HS-5 (cell line): Measurements from ENCODE around the gene GRID2IP.
A peak's percentile ranks its signal among the peaks of the same experiment; 100 is the strongest.

Source experiments
- DNase-seq: peaks from one replicate; pipeline ENCODE4 v3.0.0-alpha.2; 2012; ENCODE audit warnings: low read depth

Gene GRID2IP

DNA sequence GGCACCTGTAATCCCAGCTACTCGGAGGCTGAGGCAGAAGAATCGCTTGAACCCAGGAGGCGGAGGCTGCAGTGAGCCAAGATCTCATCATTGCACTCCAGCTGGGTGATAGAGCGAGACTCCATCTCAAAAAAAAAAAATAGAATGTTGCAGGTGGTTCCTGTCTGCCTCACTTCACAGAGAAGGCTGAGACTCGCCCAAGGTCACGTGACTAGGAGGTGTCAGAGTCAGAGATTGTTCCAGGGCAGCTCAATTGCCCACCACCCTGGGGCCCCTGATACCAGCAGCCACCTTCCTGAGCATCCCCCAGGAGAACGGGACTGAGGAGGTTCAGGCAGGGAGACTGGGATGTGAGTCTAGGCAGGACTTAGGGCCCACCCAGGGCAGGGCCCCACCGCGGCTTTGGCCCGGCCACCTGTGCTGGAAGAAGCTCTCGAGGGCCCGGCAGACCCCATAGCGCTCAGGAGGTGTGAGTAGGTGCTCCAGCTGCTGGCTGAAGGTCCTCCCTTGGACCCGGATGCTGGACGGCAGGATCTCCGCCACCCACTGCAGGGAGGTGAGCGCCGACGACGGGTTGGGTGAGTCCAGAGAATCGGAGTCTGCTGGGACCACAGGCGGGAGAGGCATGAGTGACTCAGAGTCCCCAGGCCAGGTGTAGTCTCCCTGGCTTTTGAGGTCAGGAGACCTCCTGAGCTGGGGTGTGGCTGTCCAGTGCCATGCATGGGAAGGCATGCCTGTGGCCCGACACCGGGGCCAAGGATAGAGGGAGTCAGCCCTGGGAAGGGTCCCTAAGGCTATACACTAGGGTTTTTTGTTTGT is 30.9 kb downstream of the GRID2IP start:
- DNase-seq, result no peak

DNA sequence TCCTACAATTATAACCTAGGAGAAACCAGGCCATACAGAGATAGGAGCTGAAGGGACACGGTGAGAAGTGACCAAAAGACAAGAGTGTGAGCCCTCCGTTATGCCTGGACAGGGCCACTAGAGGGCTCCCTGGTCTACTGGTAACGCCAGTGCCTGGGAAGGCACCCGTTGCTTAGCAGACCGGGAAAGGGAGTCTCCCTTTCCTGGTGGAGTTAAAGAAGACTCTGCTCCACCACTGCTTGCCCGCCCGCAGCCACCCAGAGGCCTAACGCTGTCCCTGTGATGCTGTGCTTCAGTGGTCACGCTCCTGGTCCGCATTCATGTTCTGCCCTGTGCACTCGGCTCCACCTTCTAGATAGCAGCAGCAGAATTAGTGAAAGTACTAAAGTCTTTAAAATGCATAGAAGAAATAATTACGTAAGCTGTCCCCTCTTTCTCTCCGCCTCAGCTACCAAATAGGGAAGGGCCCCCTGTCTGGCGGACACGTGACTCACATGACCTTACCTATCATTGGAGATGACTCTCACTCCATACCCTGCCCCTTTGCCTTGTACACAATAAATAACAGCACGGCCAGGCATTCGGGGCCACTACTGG is 34.8 kb downstream of the GRID2IP start:
- peak; percentile 60 for DNase-seq

DNA sequence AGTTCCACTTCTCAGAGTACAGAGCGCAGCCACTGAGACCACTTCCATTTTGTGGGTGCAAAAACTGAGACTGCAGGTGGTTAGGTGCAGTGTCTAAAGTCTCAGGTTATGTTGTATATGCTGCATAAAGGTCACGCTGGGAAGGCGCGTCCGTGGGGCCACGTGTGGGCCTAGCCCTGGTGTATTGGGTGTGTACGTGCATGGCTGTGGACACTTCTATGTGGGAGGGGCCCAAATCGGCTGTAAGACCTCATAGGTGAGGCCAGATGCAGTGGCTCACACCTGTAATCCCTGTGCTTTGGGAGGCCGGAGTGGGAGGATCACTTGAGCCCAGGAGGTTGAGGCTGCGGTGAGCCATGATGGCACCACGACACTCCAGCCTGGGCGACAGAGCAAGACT is 37.7 kb downstream of the GRID2IP start:
- no peak for DNase-seq

DNA sequence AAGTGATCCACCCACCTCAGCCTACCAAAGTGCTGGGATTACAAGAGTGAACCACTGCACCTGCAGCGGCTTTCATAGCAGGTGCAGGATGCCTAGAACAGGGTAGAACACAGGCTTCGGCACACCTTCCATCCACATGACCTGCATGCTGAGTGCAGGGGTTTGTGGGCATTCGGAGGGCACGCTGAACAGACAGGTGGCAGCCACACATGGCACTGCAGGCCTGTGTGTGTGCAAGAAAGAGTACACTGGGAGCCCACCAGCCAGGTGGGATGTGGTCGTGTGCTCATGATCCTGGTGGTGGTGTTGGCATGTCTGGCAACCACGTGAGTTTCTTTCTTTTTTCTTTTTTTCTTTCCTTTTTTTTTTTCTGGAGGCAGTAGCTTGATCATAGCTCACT is 38.4 kb downstream of the GRID2IP start:
- no peak for DNase-seq

DNA sequence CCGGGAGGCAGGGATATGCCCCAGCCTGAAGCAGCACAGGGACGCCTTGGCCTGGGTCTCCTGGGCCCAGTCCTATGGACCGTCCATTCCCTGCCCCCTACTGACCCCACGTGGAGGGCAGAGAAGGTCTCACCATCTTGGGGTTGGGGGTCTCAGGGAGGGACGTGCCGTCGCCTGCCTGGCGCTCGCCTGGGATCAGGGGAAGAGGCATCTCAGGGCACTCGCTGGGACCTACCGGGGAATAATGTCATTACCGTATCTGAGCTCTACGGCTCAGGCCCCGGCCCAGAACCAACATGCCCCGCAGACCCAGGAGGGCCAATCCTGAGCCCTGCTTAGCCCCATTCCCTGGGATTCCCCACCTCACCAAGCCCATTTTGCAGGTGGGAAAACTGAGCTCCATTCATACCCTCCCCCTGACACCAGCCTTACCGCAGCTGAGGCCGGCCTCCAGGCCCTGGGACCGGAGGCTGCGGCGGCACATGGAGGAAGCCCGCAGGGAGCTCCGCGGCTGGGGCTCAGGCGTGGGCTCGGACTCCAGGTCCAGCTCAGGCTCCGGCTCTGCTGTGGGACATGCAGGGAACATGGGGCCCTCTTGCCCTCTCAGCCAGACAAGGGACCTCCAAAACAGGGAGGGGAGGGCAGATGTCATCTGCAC is 40.7 kb downstream of the GRID2IP start:
- no peak for DNase-seq

DNA sequence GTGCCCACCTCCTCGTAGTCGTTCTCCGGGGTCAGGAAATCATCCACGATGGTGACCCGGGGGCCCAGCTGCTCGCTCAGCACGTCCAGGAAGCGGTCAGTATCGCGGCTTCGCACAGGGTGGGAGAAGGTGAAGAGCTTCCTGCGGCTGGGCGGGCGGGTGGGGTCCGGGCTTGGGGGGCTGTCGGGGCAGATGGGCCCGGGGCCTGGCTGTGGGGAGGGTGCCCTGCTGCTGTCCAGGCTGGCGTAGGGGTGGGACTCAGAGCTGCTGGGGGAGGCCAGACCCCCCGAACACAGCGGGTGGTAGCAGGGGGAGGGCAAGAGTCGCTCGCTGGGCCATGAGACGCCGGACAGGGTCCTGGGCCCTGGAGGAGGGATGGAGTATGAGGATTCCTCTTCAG is 42.3 kb downstream of the GRID2IP start:
- no peak for DNase-seq

DNA sequence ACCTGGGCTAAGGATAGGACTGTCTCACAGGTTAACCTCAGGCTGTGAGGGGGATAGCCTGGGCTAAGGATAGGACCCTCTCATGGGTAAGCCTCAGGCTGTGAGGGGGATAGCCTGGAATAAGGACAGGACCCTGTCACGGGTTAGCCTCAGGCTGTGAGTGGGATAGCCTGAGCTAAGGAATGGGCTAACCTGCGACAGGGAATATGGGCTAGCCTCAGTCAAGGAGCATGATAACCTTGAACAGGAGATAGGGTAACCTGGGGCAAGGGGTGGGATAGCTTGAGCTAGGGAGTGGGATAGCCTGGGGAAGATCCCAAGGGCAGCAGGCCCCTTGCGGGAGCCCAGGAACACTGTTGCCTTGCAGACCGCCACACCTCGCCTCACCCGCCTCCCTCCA is 42.7 kb downstream of the GRID2IP start:
- no peak for DNase-seq

DNA sequence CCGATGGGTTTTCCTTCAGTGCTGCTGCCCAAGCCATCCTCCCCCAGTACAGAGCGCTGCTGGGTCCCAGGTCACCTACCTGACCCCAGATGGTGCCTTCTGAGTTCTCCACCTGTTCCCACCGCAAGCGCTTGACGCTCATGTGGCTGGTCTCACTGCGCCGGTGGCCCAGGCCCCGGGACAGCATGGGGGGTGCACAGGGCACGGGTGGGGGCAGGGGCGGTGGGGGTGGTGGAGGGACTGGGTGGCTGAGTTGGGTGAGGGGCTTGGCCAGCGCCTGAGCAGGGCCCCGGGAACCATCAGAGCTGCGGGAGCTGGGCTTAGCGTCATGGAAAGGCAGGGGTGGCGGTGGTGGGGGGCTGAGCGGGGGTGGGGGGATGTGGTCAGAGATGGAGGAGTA is 43.4 kb downstream of the GRID2IP start:
- DNase-seq, result no peak

DNA sequence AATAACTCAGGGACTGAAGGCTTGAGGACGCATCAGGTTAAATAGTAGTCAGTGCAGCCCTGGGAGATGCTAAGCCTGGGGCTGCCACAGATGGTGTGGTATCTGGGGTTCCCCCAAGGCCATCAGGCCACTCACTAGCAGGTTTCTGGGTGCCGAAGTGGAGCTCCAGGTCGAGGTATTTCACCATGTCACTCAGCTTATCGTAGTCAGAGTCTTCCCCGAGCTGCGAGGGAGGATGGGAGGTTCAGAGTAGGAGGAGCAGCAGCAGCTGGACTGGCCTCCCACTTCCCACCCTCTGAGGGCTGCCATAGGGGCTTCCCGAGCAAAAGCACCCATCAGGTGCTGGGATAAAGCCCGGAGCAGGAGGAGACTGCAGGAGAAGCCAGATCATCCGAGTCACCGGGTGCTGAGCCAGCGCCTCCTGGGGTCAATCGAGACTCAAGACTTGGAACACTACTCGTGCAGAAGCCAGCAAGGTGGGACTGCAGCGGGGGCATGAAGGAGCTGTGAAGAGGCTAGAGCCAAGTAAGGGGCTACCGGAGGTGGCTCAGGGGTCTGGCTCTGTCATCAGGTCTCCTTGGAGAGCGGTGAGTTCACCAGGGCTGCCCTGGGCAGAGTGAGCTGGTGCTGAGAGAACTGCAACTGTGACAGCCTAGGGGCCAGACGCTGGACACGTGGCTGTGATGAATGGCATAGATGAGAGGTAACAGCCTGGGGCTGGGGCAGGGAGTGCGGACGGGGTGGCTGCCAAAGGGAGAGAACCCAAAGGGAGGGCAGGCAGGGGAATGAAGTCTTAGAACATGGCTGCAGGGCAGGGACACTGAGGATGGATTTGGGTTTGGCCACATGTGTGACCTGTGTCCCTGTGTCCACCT is 45.3 kb downstream of the GRID2IP start:
- no peak for DNase-seq

DNA sequence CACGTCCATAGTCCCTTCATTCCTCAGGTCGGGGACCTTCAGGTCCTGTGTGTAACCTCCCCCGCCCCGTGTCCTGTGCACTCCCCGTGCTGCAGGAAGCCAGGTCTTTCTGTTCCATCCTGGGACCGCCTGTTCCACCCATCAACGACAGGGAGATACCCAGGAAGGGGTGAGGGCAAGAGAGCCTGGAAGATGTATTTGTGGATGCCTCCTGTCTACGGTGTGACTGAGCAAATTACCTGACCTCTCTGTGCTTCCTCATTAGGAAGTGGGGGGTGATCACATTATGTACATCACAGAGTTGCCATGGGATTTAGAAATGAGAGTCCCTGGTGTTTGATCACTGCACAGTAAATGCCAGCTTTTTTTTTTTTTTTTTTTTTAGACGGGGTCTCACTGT is 46.3 kb downstream of the GRID2IP start:
- no peak for DNase-seq

DNA sequence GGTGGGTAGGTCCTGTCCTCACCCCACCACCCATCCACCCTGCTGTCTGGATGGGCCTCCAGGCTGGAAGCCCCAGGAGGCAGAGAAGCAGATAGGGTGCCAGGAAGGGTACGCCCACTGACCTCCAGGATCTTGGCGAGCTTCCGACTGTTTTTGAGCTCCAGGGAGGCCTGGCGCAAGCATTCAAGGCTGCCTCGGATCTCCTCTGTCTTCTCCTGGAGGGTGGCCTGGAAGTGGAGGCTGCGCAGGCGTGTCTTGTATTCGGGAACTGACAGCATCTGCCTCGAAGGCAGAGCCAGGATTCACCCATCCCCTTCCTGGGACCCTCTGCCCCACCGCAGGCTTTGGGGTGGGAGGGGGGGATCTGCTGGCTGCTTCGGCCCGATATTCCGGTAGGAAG is 48.4 kb downstream of the GRID2IP start:
- DNase-seq, result no peak

DNA sequence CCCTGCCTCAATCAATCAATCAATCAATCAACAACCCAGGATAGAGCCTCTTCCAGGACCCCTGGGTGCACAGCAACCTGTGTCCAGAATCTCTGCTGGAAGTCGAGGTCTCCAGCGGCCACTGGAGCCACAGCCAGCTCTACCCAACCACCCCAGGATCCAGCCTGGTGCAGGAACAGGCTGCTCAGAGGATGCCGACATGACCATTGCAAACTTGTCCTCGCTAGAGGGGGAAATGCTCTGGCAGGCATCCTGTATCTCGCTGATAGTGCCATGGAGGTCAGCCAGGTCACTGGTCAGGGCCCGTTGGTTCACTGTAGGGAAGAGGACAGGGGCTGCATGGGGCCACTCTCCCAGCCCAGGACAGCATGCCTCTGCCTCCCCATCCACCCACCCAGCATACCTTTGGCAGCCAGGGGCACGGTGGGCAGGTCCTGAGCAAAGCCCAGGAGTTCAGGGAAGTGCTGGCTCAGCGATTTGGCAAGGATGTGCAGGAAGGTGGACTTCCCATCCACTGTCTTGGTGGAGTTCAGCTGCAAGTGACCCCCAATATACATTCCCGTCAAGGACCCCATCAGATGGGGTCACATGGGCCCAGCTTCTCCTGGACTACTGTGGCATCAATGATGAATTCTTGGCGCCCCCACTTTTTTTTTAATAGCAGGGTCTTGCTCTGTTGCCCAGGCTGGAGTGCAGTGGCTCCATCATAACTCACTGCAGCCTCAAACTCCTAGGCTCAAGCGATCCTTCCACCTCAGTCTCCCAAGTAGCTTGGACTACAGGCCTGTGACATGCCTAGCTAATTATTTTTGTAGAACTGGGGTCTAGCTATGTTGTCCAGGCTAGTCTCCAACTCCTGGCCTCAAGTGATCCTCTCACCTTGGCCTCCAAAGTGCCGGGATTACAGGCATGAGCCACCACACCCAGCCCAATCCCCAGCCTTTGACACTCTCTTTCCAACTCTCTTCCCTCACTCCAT is 49.4 kb downstream of the GRID2IP start:
- no peak for DNase-seq

DNA sequence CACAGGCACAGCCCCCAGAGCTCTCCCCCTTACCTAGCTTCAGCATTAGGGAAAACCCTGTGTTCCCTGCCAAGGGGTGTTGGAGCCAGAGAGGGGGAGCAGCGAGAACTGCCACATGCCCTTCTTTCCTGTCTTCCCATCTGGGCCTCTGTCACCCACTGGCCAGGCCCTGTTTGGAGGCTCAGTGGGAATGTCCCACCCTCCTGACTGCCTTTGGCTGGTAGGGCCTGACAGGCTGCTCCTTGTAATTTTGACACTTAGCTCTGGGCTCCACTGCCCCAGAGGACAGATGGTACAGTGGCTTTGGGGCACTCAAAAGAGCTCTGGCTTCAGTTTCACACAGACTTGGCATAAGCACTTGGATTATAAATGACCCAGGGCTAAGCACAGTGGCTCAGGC is 50.6 kb downstream of the GRID2IP start:
- no peak for DNase-seq

DNA sequence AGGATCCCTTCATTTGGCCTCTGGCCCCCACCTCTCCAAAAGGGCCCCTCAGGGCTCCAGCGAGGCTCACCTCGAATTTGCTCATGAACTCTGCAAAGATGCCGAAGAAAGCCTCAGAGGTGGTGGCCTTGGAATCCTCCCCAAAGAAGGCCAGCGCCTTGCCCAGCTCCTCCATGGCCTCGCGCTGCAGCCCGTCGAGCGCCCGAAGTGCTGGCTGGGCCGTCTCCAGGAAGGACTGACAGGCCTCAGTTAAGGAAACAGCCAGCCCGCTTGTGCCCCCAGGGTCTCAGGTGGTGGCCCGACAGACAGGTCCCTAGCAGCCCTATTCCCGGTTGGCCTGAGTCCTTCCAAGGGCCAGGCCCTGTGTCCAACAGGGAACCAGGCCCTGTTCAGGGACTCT is 53.3 kb downstream of the GRID2IP start:
- DNase-seq, result no peak

DNA sequence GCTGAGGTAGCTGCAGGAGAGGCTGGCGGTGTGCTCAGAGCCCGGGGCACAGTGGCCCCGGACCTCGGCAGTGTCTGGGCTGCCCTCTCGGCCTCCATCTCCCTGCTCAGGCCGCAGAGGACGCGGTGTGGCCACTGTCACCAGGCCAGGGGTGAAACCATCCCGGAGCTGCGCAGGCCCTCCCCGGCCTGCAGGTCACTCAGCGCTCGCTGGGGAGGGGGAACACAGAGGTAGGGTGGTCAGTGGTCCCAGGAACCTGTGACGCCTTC is 53.7 kb downstream of the GRID2IP start:
- DNase-seq, result no peak

DNA sequence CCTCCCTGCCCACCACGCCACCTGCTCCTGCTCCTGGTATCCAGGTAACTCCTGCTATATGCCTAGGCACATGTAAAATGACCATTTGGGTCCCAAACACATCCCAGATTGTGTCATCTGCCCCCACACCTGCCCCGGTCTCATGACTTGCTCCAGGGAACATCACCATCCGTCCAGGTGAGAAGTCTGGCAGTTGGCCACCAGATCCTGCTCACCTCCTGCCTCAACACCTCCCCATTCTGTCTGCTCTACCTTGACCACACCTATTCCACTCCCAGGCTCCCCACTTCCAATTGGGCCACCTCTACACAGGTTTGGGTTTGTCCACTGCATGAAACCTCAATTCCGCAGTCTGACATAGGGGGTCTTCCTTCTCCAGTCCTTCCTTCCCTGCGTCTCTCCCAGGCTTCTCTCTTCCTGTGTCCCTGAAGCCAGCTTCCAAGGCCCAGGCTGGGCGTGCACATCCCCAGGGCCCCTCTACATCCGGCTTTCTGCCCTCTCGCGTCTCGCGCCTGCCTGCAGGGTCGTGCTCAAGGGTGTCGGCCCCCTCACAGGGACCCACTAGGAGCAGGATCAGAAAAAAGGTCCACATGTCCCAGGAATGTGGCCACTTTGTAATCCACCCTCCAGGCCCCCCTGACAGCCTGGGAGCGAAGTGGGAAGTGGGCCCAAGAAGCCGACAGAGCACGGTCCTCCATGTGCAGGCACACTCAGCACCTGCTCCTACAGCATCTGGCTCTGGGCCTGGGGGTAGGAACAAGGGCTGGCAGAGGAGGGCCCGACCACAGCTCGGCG is 54.2 kb downstream of the GRID2IP start:
- no peak for DNase-seq

DNA sequence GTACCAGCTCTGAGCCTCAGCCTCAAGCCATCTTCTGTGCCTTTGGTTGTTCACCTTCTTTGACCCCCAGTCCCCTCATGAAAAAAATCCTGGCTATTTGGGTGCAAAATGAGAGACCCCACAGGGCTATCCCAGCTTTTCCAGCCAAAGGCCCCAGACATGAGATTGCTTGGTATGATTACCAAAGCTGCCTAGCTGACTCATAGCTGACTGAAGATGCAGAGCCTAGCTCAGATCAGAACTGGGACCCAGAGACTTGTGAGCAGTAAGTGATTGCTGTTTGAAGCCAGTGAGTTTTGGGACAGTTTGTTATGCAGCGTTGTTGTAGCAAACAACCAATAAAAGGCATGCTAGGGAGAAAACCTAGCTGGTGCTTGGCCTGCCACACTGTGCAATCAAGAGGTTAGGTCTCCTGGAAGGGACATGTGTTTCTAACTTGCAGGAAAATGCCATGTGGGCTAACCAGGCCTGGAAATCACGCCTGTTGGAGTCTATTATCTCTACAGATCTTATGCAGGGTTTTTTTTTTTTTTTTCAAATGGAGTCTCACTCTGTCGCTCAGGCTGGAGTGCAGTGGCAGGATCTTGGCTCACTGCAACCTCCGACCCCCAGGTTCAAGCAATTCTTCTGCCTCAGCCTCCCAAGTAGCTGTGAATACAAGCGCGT is 55.5 kb downstream of the GRID2IP start:
- no peak for DNase-seq

DNA sequence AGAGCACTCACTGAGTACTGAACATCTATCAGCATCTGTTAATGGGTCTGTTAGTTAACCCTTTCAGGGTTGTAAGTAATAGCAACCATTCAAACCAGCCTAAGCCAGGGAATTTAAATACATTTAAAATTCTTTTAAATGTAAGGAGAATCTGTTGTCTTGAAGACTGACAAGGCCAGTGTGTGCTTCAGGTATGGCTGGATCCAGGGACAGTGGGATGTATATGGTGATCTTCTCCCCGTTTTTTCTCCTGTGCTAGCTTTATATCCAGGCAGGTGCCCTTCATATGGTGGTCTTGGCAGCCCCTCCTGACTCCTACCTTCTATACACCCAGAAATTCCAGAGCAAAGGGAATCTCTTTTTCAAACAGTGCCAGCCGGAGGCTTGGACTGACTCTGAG is 56.9 kb downstream of the GRID2IP start:
- no peak for DNase-seq

DNA sequence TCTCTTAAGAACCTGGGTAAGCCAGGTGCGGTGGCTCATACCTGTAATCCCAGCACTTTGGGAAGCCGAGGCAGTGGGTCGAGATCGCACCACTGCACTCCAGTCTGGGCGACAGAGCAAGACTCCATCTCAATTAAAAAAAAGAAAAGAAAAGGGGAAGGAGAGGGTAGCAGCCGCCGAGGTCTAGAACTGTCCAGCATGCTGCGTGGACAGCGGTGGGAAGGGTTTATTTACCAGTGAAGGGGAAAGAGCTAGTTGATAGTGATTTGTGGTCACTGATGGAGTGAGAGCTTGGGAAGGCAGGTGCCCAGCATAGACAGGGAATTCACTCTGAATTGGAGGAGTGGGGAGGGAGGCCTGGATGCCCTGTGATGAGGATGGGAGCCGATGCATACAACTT is 60.1 kb downstream of the GRID2IP start:
- no peak for DNase-seq

DNA sequence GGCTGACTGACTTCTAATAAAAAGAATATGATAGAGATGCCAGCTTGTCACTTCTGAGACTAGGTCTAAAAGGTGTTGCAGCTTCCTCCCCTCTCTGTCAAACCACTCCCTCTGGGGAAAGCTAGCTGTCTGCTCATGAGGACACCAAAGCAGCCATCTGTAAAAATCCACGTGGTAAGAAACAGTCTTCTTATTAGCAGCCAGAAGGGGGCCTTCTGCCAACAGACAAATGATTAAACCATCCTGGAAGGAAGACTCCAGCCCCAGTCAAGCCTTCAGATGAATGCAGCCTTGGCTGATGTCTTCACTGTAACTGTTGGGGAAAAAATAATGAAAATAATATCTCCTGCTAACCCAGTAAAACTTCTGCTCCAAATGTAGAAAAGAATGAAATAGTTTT is 61.6 kb downstream of the GRID2IP start:
- no peak for DNase-seq
